ENCODE results near the gene CCNC.

The CCNC gene

GRCh38 chr6:99530627-99531026 is 37.8 kb downstream of the CCNC start:
- peak overlapping the region; percentile 27; the same call in 1 of the 2 replicates for H3K4me3 ChIP-seq
- peak overlapping the region; percentile 73; the same call in 1 of the 2 replicates for H3K27ac ChIP-seq
- H3K9ac ChIP-seq (ENCODE audit: insufficient read length), result no peak overlapping the region
- no peak for DNase-seq (ENCODE audit: low read depth, low spot score)
- TF ChIP-seq FOXP2 (optimal IDR thresholded peaks at IDR 0.05; ENCODE audit: control extremely low read depth, extremely low read length, insufficient read depth) (no peak), POLR2AphosphoS5 (IDR thresholded peaks at IDR 0.05; ENCODE audit: borderline replicate concordance, low read depth, low read length) (no peak), EZH2 (IDR thresholded peaks at IDR 0.05) (no peak)
- no peaks in the 10 kb centered on the region for H3K9me3 ChIP-seq (ENCODE audit: low read depth, low read length)
- H3K36me3 ChIP-seq (ENCODE audit: insufficient read depth, low read length), result peaks cover 18% of the 10 kb centered on the region

GRCh38 chr6:99522531-99522930 is 45.9 kb downstream of the CCNC start:
- Histone ChIP-seq H3K9me3 (ENCODE audit: low read depth, low read length) (no peaks in the 10 kb centered on the region), H3K27ac (no peak overlapping the region), H3K36me3 (ENCODE audit: insufficient read depth, low read length) (no peaks in the 10 kb centered on the region), H3K9ac (ENCODE audit: insufficient read length) (no peak overlapping the region), H3K4me3 (no peak overlapping the region)
- DNase-seq (ENCODE audit: low read depth, low spot score), result no peak
- TF ChIP-seq POLR2AphosphoS5 (IDR thresholded peaks at IDR 0.05; ENCODE audit: borderline replicate concordance, low read depth, low read length) (no peak), FOXP2 (optimal IDR thresholded peaks at IDR 0.05; ENCODE audit: control extremely low read depth, extremely low read length, insufficient read depth) (no peak), EZH2 (IDR thresholded peaks at IDR 0.05) (no peak)

- Histone ChIP-seq H3K27ac (peak overlapping the region; percentile 81), H3K4me3 (peak overlapping the region; percentile 84), H3K9me3 (ENCODE audit: low read depth, low read length) (no peaks in the 10 kb centered on the region), H3K36me3 (ENCODE audit: insufficient read depth, low read length) (no peaks in the 10 kb centered on the region), H3K9ac (ENCODE audit: insufficient read length) (peak overlapping the region; percentile 79)
- TF ChIP-seq POLR2AphosphoS5 (IDR thresholded peaks at IDR 0.05; ENCODE audit: borderline replicate concordance, low read depth, low read length) (no peak), EZH2 (IDR thresholded peaks at IDR 0.05) (no peak), FOXP2 (optimal IDR thresholded peaks at IDR 0.05; ENCODE audit: control extremely low read depth, extremely low read length, insufficient read depth) (no peak)
- no peak for DNase-seq (ENCODE audit: low read depth, low spot score)
Observed at GRCh38 chr6:99521633-99522151, 46.8 kb downstream of the CCNC start.

DNA sequence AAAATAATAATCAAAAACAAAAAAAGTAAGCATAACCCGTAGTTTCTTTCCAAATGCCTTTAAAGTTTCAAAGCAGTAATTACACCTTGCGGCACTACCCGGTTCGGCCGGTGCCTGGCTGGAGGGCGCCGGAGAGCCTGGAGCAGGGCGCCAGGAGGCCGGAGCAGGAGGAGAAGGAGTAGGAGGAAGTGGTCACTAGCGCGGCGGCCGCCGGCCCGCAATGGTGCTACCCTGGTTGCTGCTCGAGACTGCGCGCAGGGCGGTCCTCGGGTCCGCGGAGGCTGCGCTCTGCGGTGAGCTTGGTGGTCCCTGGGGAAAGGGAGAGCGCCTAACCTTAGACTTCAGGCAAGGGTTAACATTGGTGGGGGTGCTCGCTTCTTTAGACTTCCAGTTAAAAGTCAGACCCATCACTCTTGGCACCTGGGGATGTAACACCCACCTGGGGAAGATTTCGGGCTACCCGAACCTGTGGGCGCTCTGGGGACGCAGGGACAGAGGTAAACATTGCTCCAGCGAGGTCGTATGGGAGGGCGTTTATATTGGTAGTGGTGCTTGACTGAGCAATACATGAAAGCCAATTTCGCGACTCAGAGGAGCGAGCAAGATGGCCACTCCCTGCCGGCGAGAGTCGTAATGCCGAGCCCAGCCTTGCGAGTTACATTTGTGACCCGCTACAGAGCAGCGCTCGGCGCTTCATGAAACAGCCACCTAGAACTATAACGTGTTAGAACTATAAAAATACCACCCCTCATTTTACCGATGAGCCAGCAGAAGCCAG is 47.4 kb downstream of the CCNC start:
- TF ChIP-seq EZH2 (IDR thresholded peaks at IDR 0.05) (no peak), FOXP2 (optimal IDR thresholded peaks at IDR 0.05; ENCODE audit: control extremely low read depth, extremely low read length, insufficient read depth) (no peak), POLR2AphosphoS5 (IDR thresholded peaks at IDR 0.05; ENCODE audit: borderline replicate concordance, low read depth, low read length) (peak; percentile 73)

GRCh38 chr6:99519446-99519845 is 49.0 kb downstream of the CCNC start:
- TF ChIP-seq POLR2AphosphoS5 (IDR thresholded peaks at IDR 0.05; ENCODE audit: borderline replicate concordance, low read depth, low read length) (no peak), EZH2 (IDR thresholded peaks at IDR 0.05) (no peak), FOXP2 (optimal IDR thresholded peaks at IDR 0.05; ENCODE audit: control extremely low read depth, extremely low read length, insufficient read depth) (no peak)

More for the DNA sequence above, 47.4 kb downstream of the CCNC start:
- H3K4me3 ChIP-seq, result peak overlapping the region; percentile 84
- H3K27ac ChIP-seq, result peak overlapping the region; percentile 81
- peak overlapping the region; percentile 79 for H3K9ac ChIP-seq (ENCODE audit: insufficient read length)
- H3K9me3 ChIP-seq (ENCODE audit: low read depth, low read length), result no peaks in the 10 kb centered on the region
- peak; percentile 47 for DNase-seq (ENCODE audit: low read depth, low spot score)
- no peaks in the 10 kb centered on the region for H3K36me3 ChIP-seq (ENCODE audit: insufficient read depth, low read length)

DNA sequence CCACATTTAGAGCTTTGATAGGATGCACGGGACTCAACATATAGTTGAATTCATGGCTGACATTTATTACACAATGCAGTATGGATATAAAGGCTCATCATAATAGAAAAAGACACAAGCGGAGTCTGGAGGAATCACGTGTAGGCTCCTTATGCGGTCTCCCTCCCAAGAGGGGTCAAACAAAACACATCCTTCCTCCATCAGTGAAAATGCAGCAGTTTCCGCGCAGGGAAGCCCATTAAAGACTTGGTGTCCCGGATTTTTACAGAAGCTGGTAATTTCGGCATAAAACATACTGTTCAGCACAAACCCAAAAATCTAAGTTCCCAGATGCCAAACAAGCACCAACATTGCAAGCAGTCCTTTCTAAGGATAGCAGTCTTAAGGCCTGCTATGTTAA is 54.4 kb downstream of the CCNC start:
- H3K9me3 ChIP-seq (ENCODE audit: low read depth, low read length), result no peaks in the 10 kb centered on the region
- no peak for DNase-seq (ENCODE audit: low read depth, low spot score)
- TF ChIP-seq EZH2 (IDR thresholded peaks at IDR 0.05) (no peak), POLR2AphosphoS5 (IDR thresholded peaks at IDR 0.05; ENCODE audit: borderline replicate concordance, low read depth, low read length) (no peak), FOXP2 (optimal IDR thresholded peaks at IDR 0.05; ENCODE audit: control extremely low read depth, extremely low read length, insufficient read depth) (no peak)
- peak overlapping the region; percentile 79 for H3K9ac ChIP-seq (ENCODE audit: insufficient read length)
- no peak overlapping the region for H3K27ac ChIP-seq
- peaks cover 5% of the 10 kb centered on the region; the same call in 1 of the 2 replicates for H3K36me3 ChIP-seq (ENCODE audit: insufficient read depth, low read length)
- peak overlapping the region; percentile 94 for H3K4me3 ChIP-seq

More at GRCh38 chr6:99519446-99519845, 49.0 kb downstream of the CCNC start:
- H3K27ac ChIP-seq, result no peak overlapping the region
- H3K36me3 ChIP-seq (ENCODE audit: insufficient read depth, low read length), result no peaks in the 10 kb centered on the region
- H3K9ac ChIP-seq (ENCODE audit: insufficient read length), result no peak overlapping the region
- H3K9me3 ChIP-seq (ENCODE audit: low read depth, low read length), result no peaks in the 10 kb centered on the region
- H3K4me3 ChIP-seq, result no peak overlapping the region
- no peak for DNase-seq (ENCODE audit: low read depth, low spot score)

GRCh38 chr6:99512033-99512432 is 56.4 kb downstream of the CCNC start:
- H3K36me3 ChIP-seq (ENCODE audit: insufficient read depth, low read length), result peaks cover 15% of the 10 kb centered on the region; the same call in 1 of the 2 replicates
- no peak for DNase-seq (ENCODE audit: low read depth, low spot score)
- H3K27ac ChIP-seq, result no peak overlapping the region
- H3K9ac ChIP-seq (ENCODE audit: insufficient read length), result no peak overlapping the region
- TF ChIP-seq POLR2AphosphoS5 (IDR thresholded peaks at IDR 0.05; ENCODE audit: borderline replicate concordance, low read depth, low read length) (no peak), EZH2 (IDR thresholded peaks at IDR 0.05) (no peak), FOXP2 (optimal IDR thresholded peaks at IDR 0.05; ENCODE audit: control extremely low read depth, extremely low read length, insufficient read depth) (no peak)
- H3K4me3 ChIP-seq, result no peak overlapping the region
- no peaks in the 10 kb centered on the region for H3K9me3 ChIP-seq (ENCODE audit: low read depth, low read length)

- H3K4me3 ChIP-seq, result no peak overlapping the region
- H3K9ac ChIP-seq (ENCODE audit: insufficient read length), result no peak overlapping the region
- no peak for TF ChIP-seq EZH2 (IDR thresholded peaks at IDR 0.05)
- no peak for TF ChIP-seq POLR2AphosphoS5 (IDR thresholded peaks at IDR 0.05; ENCODE audit: borderline replicate concordance, low read depth, low read length)
- no peak for TF ChIP-seq FOXP2 (optimal IDR thresholded peaks at IDR 0.05; ENCODE audit: control extremely low read depth, extremely low read length, insufficient read depth)
- peaks cover 44% of the 10 kb centered on the region for H3K36me3 ChIP-seq (ENCODE audit: insufficient read depth, low read length)
- no peaks in the 10 kb centered on the region for H3K9me3 ChIP-seq (ENCODE audit: low read depth, low read length)
- no peak for DNase-seq (ENCODE audit: low read depth, low spot score)
- H3K27ac ChIP-seq, result no peak overlapping the region
Observed at GRCh38 chr6:99507648-99508047, 60.8 kb downstream of the CCNC start.

Data from SK-N-MC (cell line).